ENCODE results near the gene HOXD3. TPM values are rescaled to one million over a fixed set of nuclear protein-coding genes. Genes with fewer than 3 reads are reported as not detected.

Gene HOXD3
- total RNA-seq, 2 experiments from 2014 or later, result not detected

- peaks cover 94% of the 10 kb centered on the region for H3K27me3 Mint-ChIP-seq
- H3K4me3 Mint-ChIP-seq, result no peak overlapping the region
- H3K27ac Mint-ChIP-seq, result no peak overlapping the region
- peaks cover 8% of the 10 kb centered on the region for H3K4me1 Mint-ChIP-seq
- DNase-seq, result no peak
- no peaks in the 10 kb centered on the region for H3K9me3 Mint-ChIP-seq
- no peaks in the 10 kb centered on the region for H3K36me3 Mint-ChIP-seq
These were observed 25.6 kb downstream of the HOXD3 start for GRCh38 chr2:176182671-176183070.

GRCh38 chr2:176184749-176185148 is 27.6 kb downstream of the HOXD3 start:
- H3K4me1 Mint-ChIP-seq, result peaks cover 12% of the 10 kb centered on the region
- H3K4me3 Mint-ChIP-seq, result no peak overlapping the region
- H3K27ac Mint-ChIP-seq, result no peak overlapping the region
- H3K36me3 Mint-ChIP-seq, result no peaks in the 10 kb centered on the region
- DNase-seq, result no peak
- no peaks in the 10 kb centered on the region for H3K9me3 Mint-ChIP-seq
- H3K27me3 Mint-ChIP-seq, result peaks cover 88% of the 10 kb centered on the region

- Mint-ChIP-seq H3K9me3 (no peaks in the 10 kb centered on the region), H3K4me1 (peaks cover 14% of the 10 kb centered on the region), H3K4me3 (no peak overlapping the region), H3K36me3 (no peaks in the 10 kb centered on the region), H3K27ac (no peak overlapping the region), H3K27me3 (peaks cover 87% of the 10 kb centered on the region)
- DNase-seq, result no peak
These were observed 28.9 kb downstream of the HOXD3 start for GRCh38 chr2:176186024-176186423.

GRCh38 chr2:176187200-176187898 is 30.2 kb downstream of the HOXD3 start:
- H3K4me1 Mint-ChIP-seq, result peaks cover 14% of the 10 kb centered on the region
- H3K36me3 Mint-ChIP-seq, result no peaks in the 10 kb centered on the region
- no peaks in the 10 kb centered on the region for H3K9me3 Mint-ChIP-seq
- no peak for DNase-seq
- H3K4me3 Mint-ChIP-seq, result peak overlapping the region; percentile 77
- H3K27ac Mint-ChIP-seq, result no peak overlapping the region
- peaks cover 89% of the 10 kb centered on the region for H3K27me3 Mint-ChIP-seq

GRCh38 chr2:176187899-176188773 is 31.0 kb downstream of the HOXD3 start, which contains the start of gene HOXD1:
Gene HOXD1, plus strand, starts transcription at chr2:176188668. Its CDS starts 134 bp downstream, at chr2:176188802.
- Mint-ChIP-seq H3K27ac (no peak within 1 kb of the TSS), H3K4me1 (peaks cover 14% of the 10 kb centered on the region)

GRCh38 chr2:176188774-176189680 is 31.9 kb downstream of the HOXD3 start:
- Mint-ChIP-seq H3K27ac (no peak overlapping the region), H3K4me3 (peak overlapping the region; percentile 54), H3K4me1 (peaks cover 14% of the 10 kb centered on the region), H3K36me3 (no peaks in the 10 kb centered on the region), H3K27me3 (peaks cover 88% of the 10 kb centered on the region), H3K9me3 (no peaks in the 10 kb centered on the region)
- no peak for DNase-seq

More at GRCh38 chr2:176187899-176188773, 31.0 kb downstream of the HOXD3 start, which contains the start of gene HOXD1:
- no peaks in the 10 kb centered on the region for H3K36me3 Mint-ChIP-seq
- peaks cover 90% of the 10 kb centered on the region for H3K27me3 Mint-ChIP-seq
- DNase-seq, result no peak
- peak within 1 kb of the TSS; percentile 77 for H3K4me3 Mint-ChIP-seq
- H3K9me3 Mint-ChIP-seq, result no peaks in the 10 kb centered on the region

GRCh38 chr2:176189681-176190641 is 32.9 kb downstream of the HOXD3 start:
- Mint-ChIP-seq H3K9me3 (no peaks in the 10 kb centered on the region), H3K36me3 (no peaks in the 10 kb centered on the region), H3K4me1 (peaks cover 14% of the 10 kb centered on the region), H3K27ac (no peak overlapping the region), H3K27me3 (peaks cover 87% of the 10 kb centered on the region), H3K4me3 (no peak overlapping the region)
- DNase-seq, result no peak

- DNase-seq, result no peak
- Mint-ChIP-seq H3K4me1 (peaks cover 12% of the 10 kb centered on the region), H3K27me3 (peaks cover 81% of the 10 kb centered on the region), H3K36me3 (no peaks in the 10 kb centered on the region), H3K9me3 (no peaks in the 10 kb centered on the region), H3K4me3 (no peak overlapping the region), H3K27ac (no peak overlapping the region)
These were observed 35.2 kb downstream of the HOXD3 start for GRCh38 chr2:176192351-176192750.

GRCh38 chr2:176193048-176193447 is 35.9 kb downstream of the HOXD3 start:
- H3K27ac Mint-ChIP-seq, result no peak overlapping the region
- no peaks in the 10 kb centered on the region for H3K9me3 Mint-ChIP-seq
- DNase-seq, result no peak
- H3K27me3 Mint-ChIP-seq, result peaks cover 80% of the 10 kb centered on the region
- H3K36me3 Mint-ChIP-seq, result no peaks in the 10 kb centered on the region
- H3K4me1 Mint-ChIP-seq, result peaks cover 5% of the 10 kb centered on the region
- no peak overlapping the region for H3K4me3 Mint-ChIP-seq

- Mint-ChIP-seq H3K36me3 (no peaks in the 10 kb centered on the region), H3K9me3 (no peaks in the 10 kb centered on the region), H3K4me3 (no peak overlapping the region), H3K27me3 (peaks cover 55% of the 10 kb centered on the region), H3K27ac (no peak overlapping the region), H3K4me1 (no peaks in the 10 kb centered on the region)
- no peak for DNase-seq
These were observed 42.8 kb downstream of the HOXD3 start for GRCh38 chr2:176199902-176200301.

GRCh38 chr2:176200971-176201370 is 43.9 kb downstream of the HOXD3 start:
- peaks cover 49% of the 10 kb centered on the region for H3K27me3 Mint-ChIP-seq
- no peak for DNase-seq
- H3K9me3 Mint-ChIP-seq, result no peaks in the 10 kb centered on the region
- no peak overlapping the region for H3K27ac Mint-ChIP-seq
- H3K4me3 Mint-ChIP-seq, result no peak overlapping the region
- H3K4me1 Mint-ChIP-seq, result no peaks in the 10 kb centered on the region
- H3K36me3 Mint-ChIP-seq, result no peaks in the 10 kb centered on the region

- Mint-ChIP-seq H3K36me3 (no peaks in the 10 kb centered on the region), H3K27me3 (peaks cover 40% of the 10 kb centered on the region), H3K9me3 (no peaks in the 10 kb centered on the region), H3K4me3 (no peak overlapping the region), H3K4me1 (no peaks in the 10 kb centered on the region), H3K27ac (no peak overlapping the region)
- DNase-seq, result no peak
These were observed 45.4 kb downstream of the HOXD3 start for GRCh38 chr2:176202491-176202890.

- Mint-ChIP-seq H3K4me1 (no peaks in the 10 kb centered on the region), H3K36me3 (no peaks in the 10 kb centered on the region), H3K4me3 (no peak overlapping the region), H3K27me3 (peaks cover 33% of the 10 kb centered on the region), H3K9me3 (no peaks in the 10 kb centered on the region), H3K27ac (no peak overlapping the region)
- no peak for DNase-seq
These were observed 48.0 kb downstream of the HOXD3 start for GRCh38 chr2:176205126-176205525.

- no peak overlapping the region for H3K27ac Mint-ChIP-seq
- no peaks in the 10 kb centered on the region for H3K36me3 Mint-ChIP-seq
- H3K27me3 Mint-ChIP-seq, result peaks cover 37% of the 10 kb centered on the region
- H3K9me3 Mint-ChIP-seq, result no peaks in the 10 kb centered on the region
- H3K4me3 Mint-ChIP-seq, result no peak overlapping the region
- H3K4me1 Mint-ChIP-seq, result no peaks in the 10 kb centered on the region
- no peak for DNase-seq
These were observed 49.0 kb downstream of the HOXD3 start for GRCh38 chr2:176206136-176206535.

All from activated naive CD8-positive, alpha-beta T cell treated with anti-CD3 and anti-CD28 coated beads for 36 hours (primary cell).